HEK293 (cell line): ENCODE results near the gene CARD14.

ENCODE experiments used
- KLF8 ChIP-seq: fragments of 450-650 bp; formaldehyde crosslinking; IDR thresholded peaks from 2 replicates; pipeline ENCODE4 v1.5.1; 2016; ENCODE audit warnings: missing biosample characterization, missing genetic modification characterization
- ZBTB20 ChIP-seq: fragments of 450-650 bp; formaldehyde crosslinking; IDR thresholded peaks from 2 replicates; pipeline ENCODE4 v1.5.1; 2016; ENCODE audit warnings: missing biosample characterization, missing genetic modification characterization
- ZBTB44 ChIP-seq: fragments of 450-650 bp; IDR thresholded peaks from 2 replicates; pipeline ENCODE4 v1.5.1; 2018; ENCODE audit warnings: missing biosample characterization, mild to moderate bottlenecking, missing genetic modification characterization
- ZNF114 ChIP-seq: fragments of 450-650 bp; formaldehyde crosslinking; IDR thresholded peaks from 2 replicates; pipeline ENCODE4 v1.5.0; 2017; ENCODE audit warnings: missing biosample characterization, missing genetic modification characterization
- ZNF24 ChIP-seq: fragments of 450-650 bp; formaldehyde crosslinking; IDR thresholded peaks from 2 replicates; pipeline ENCODE4 v1.5.1; 2016; ENCODE audit warnings: missing biosample characterization, missing genetic modification characterization
- ZNF274 ChIP-seq, 2 experiments: fragments of 200-500 bp in 1 of 2; fragments of 450-650 bp in 1 of 2; sonication (Bioruptor generic) in 1 of 2; formaldehyde crosslinking in 1 of 2; IDR thresholded peaks; 2 replicates each; pipeline versions ENCODE4 v1.5.1 to v1.6.1; 2014 to 2016; ENCODE audit warnings: borderline replicate concordance in 1 of 2, inconsistent platforms in 1 of 2, low read length in 1 of 2, missing biosample characterization in 1 of 2, missing genetic modification characterization in 1 of 2
- ZNF629 ChIP-seq: fragments of 450-650 bp; formaldehyde crosslinking; IDR thresholded peaks from 2 replicates; pipeline ENCODE4 v1.5.1; 2017; ENCODE audit warnings: missing biosample characterization, missing genetic modification characterization
- ZNF660 ChIP-seq: fragments of 450-650 bp; IDR thresholded peaks from 2 replicates; pipeline ENCODE4 v1.5.1; 2018; ENCODE audit warnings: missing biosample characterization, mild to moderate bottlenecking, missing genetic modification characterization
- ZNF747 ChIP-seq: fragments of 450-650 bp; formaldehyde crosslinking; IDR thresholded peaks from 2 replicates; pipeline ENCODE4 v1.5.1; 2016; ENCODE audit warnings: missing biosample characterization, missing genetic modification characterization
- TF ChIP-seq, protein P1 (sequence below): fragments of 450-650 bp; formaldehyde crosslinking; IDR thresholded peaks from 2 replicates; pipeline ENCODE4 v1.5.1; 2016; ENCODE audit warnings: missing biosample characterization, missing genetic modification characterization
- TF ChIP-seq, protein P2 (sequence below): fragments of 450-650 bp; formaldehyde crosslinking; IDR thresholded peaks from 2 replicates; pipeline ENCODE4 v1.5.1; 2016; ENCODE audit warnings: missing biosample characterization, missing genetic modification characterization

DNA sequence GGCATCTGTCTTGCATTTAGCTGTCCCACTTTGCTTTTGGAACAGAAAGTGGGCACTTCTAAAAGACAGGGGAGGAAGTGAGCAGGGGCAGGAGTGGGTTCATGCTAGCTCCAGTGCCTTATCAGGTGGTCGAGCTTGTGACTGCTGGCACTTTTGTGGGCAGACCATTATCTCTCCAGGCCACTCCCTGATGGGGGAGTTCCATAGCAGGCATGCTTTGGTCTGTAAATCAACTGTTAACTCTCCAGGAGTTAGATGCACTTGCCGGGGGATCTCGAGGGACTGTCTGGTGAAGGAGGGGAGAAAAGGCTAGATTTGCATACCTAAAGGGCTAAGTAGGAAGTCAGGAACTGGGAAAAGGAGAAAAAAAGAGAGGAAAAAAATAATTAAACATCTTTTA lies 9.3 kb upstream of the CARD14 start:
- TF ChIP-seq, protein P1, sequence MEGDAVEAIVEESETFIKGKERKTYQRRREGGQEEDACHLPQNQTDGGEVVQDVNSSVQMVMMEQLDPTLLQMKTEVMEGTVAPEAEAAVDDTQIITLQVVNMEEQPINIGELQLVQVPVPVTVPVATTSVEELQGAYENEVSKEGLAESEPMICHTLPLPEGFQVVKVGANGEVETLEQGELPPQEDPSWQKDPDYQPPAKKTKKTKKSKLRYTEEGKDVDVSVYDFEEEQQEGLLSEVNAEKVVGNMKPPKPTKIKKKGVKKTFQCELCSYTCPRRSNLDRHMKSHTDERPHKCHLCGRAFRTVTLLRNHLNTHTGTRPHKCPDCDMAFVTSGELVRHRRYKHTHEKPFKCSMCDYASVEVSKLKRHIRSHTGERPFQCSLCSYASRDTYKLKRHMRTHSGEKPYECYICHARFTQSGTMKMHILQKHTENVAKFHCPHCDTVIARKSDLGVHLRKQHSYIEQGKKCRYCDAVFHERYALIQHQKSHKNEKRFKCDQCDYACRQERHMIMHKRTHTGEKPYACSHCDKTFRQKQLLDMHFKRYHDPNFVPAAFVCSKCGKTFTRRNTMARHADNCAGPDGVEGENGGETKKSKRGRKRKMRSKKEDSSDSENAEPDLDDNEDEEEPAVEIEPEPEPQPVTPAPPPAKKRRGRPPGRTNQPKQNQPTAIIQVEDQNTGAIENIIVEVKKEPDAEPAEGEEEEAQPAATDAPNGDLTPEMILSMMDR = no peak
- TF ChIP-seq KLF8 (tag by site-specific recombination) = no peak
- TF ChIP-seq, protein P2, sequence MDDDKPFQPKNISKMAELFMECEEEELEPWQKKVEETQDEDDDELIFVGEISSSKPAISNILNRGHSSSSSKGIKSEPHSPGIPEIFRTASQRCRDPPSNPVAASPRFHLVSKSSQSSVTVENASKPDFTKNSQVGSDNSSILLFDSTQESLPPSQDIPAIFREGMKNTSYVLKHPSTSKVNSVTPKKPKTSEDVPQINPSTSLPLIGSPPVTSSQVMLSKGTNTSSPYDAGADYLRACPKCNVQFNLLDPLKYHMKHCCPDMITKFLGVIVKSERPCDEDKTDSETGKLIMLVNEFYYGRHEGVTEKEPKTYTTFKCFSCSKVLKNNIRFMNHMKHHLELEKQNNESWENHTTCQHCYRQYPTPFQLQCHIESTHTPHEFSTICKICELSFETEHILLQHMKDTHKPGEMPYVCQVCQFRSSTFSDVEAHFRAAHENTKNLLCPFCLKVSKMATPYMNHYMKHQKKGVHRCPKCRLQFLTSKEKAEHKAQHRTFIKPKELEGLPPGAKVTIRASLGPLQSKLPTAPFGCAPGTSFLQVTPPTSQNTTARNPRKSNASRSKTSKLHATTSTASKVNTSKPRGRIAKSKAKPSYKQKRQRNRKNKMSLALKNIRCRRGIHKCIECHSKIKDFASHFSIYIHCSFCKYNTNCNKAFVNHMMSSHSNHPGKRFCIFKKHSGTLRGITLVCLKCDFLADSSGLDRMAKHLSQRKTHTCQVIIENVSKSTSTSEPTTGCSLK = no peak
- no peak for TF ChIP-seq ZNF24 (tag by site-specific recombination)
- TF ChIP-seq ZNF660 = no peak
- no peak for TF ChIP-seq ZNF274 (IDR thresholded peaks at IDR 0.05; ENCODE audit: low read length)
- no peak for TF ChIP-seq ZNF274 (tag by site-specific recombination; IDR thresholded peaks at IDR 0.05; ENCODE audit: borderline replicate concordance)
- no peak for TF ChIP-seq ZNF629 (tag by site-specific recombination)
- no peak for TF ChIP-seq ZBTB44 (tag by site-specific recombination)
- TF ChIP-seq ZNF747 (tag by site-specific recombination) = no peak
- TF ChIP-seq ZBTB20 = no peak
- no peak for TF ChIP-seq ZNF114 (tag by site-specific recombination)
